HCT116 (cell line): ENCODE data around the gene CALD1. TPM values are rescaled to one million over a fixed set of nuclear protein-coding genes. Genes with fewer than 3 reads are reported as not detected.

ENCODE experiments used
- ATAC-seq: fragments of 200-7000 bp; cut with Tn5 transposase; 2 replicates; pipeline ENCODE4 v1.9.1; 2020; ENCODE audit warnings: mild to moderate bottlenecking, moderate library complexity
- BruUV-seq: library from RNA; stranded (reverse); fragments of 400-500 nt; replicated peaks from 2 replicates; lab custom pipeline; 2021; lab: Mats Ljungman, UMichigan
- CTCF ChIA-PET: fragments of 300-600 bp; sonication (Branson Sonifier 250); formaldehyde crosslinking; loops from one replicate; lab custom pipeline; 2021; ENCODE audit warnings: antibody characterized with exemption; lab: Charles Lee
- POLR2A ChIA-PET: fragments of 300-600, 350-600 bp; sonication (Branson Sonifier 250); formaldehyde crosslinking; loops from one replicate; lab custom pipeline; 2021; ENCODE audit warnings: antibody characterized with exemption; lab: Charles Lee
- RAD21 ChIA-PET, 2 experiments: fragments of 300-600 bp; sonication (Branson Sonifier 250); formaldehyde crosslinking; loops; one replicate each; lab custom pipeline; 2023; ENCODE audit warnings: low total read pairs in 2 of 2; ENCODE audit not compliant: uncharacterized antibody in 2 of 2, unreplicated experiment in 2 of 2, low non-redundant PET in 1 of 2; lab: Charles Lee
- DNase-seq: peaks from one replicate; pipeline ENCODE4 v3.0.0-alpha.2; 2010; ENCODE audit warnings: low read depth, low spot score
- H2AFZ ChIP-seq: fragments of 200-600 bp; shearing (Covaris generic), sonication (generic); 2 replicates; pipeline ENCODE4 v1.6.1; 2017; ENCODE audit warnings: low read depth, mixed run types, mixed read lengths, antibody characterized with exemption, low read length; ENCODE audit not compliant: poor library complexity, severe bottlenecking
- H3K27ac ChIP-seq: 2 replicates; pipeline ENCODE4 v1.5.1; 2012; ENCODE audit warnings: low read depth, low read length
- H3K27me3 ChIP-seq: fragments of 200-600 bp; sonication (generic); 2 replicates; pipeline ENCODE4 v1.6.1; 2016; ENCODE audit warnings: mixed run types, low read length, mixed read lengths; ENCODE audit not compliant: insufficient read depth
- H3K36me3 ChIP-seq, 2 experiments: fragments of 200-500 bp in 1 of 2; fragments of 200-600 bp in 1 of 2; sonication (Bioruptor generic) in 1 of 2; sonication (generic) in 1 of 2; 2 replicates each; pipeline versions ENCODE4 v1.5.1 to v1.6.1; 2014 to 2016; ENCODE audit warnings: low read length in 2 of 2, inconsistent platforms in 1 of 2, mixed read lengths in 1 of 2, mixed run types in 1 of 2; ENCODE audit not compliant: insufficient read depth in 2 of 2, control insufficient read depth in 1 of 2
- H3K4me1 ChIP-seq, 2 experiments: fragments of 200-600 bp in 1 of 2; sonication (generic) in 1 of 2; 2 replicates each; pipeline versions ENCODE4 v1.5.1 to v1.6.1; 2012 to 2017; ENCODE audit warnings: low read length in 2 of 2, inconsistent platforms in 1 of 2, mild to moderate bottlenecking in 1 of 2, mixed read lengths in 1 of 2, mixed run types in 1 of 2, moderate library complexity in 1 of 2; ENCODE audit not compliant: insufficient read depth in 2 of 2, control insufficient read depth in 1 of 2
- H3K4me2 ChIP-seq: fragments of 200-600 bp; sonication (generic); 2 replicates; pipeline ENCODE4 v1.6.1; 2017; ENCODE audit warnings: mixed run types, low read length, mixed read lengths
- H3K4me3 ChIP-seq, 2 experiments: fragments of 200-600 bp in 1 of 2; sonication (generic) in 1 of 2; replicated peaks in 1 of 2; 2 replicates each; pipeline ENCODE4 v1.5.1; 2011 to 2016; ENCODE audit warnings: low read length in 2 of 2, control low read depth in 1 of 2, low read depth in 1 of 2, mild to moderate bottlenecking in 1 of 2, mixed read lengths in 1 of 2, mixed run types in 1 of 2
- H3K79me2 ChIP-seq: fragments of 200-600 bp; sonication (generic); 2 replicates; pipeline ENCODE4 v1.6.1; 2017; ENCODE audit warnings: mild to moderate bottlenecking, mixed run types, low read length, moderate library complexity, mixed read lengths; ENCODE audit not compliant: insufficient read depth
- H3K9ac ChIP-seq: fragments of 200-600 bp; sonication (generic); 2 replicates; pipeline ENCODE4 v1.6.1; 2016; ENCODE audit warnings: low read length, mixed read lengths
- H3K9me2 ChIP-seq: fragments of 200-600 bp; sonication (generic), shearing (Covaris generic); 2 replicates; pipeline ENCODE4 v1.6.1; 2017; ENCODE audit warnings: mixed run types, mild to moderate bottlenecking, moderate library complexity; ENCODE audit not compliant: insufficient read depth
- H3K9me3 ChIP-seq, 2 experiments: fragments of 200-500 bp in 1 of 2; fragments of 200-600 bp in 1 of 2; sonication (Bioruptor generic) in 1 of 2; sonication (generic) in 1 of 2; 2 replicates each; pipeline ENCODE4 v1.6.1; 2014 to 2017; ENCODE audit warnings: low read length in 2 of 2, mixed read lengths in 2 of 2, inconsistent platforms in 1 of 2, low read depth in 1 of 2, mild to moderate bottlenecking in 1 of 2, mixed run types in 1 of 2, moderate library complexity in 1 of 2; ENCODE audit not compliant: control insufficient read depth in 1 of 2, insufficient read depth in 1 of 2
- H4K20me1 ChIP-seq: fragments of 200-600 bp; sonication (generic), shearing (Covaris generic); 2 replicates; pipeline ENCODE4 v1.6.1; 2017; ENCODE audit warnings: mixed run types, mild to moderate bottlenecking, moderate library complexity; ENCODE audit not compliant: insufficient read depth
- CEBPB ChIP-seq: IDR thresholded peaks from 2 replicates; pipeline ENCODE4 v1.6.1; 2012; ENCODE audit warnings: low read depth
- EZH2 ChIP-seq: fragments of 200-600 bp; sonication (generic); IDR thresholded peaks from 2 replicates; pipeline ENCODE4 v1.6.1; 2017; ENCODE audit warnings: antibody characterized with exemption, mixed run types
- FOSL1 ChIP-seq: IDR thresholded peaks from 2 replicates; pipeline ENCODE4 v1.6.1; 2012; ENCODE audit warnings: low read depth
- MAX ChIP-seq: IDR thresholded peaks from 2 replicates; pipeline ENCODE4 v1.6.1; 2012
- RAD21 ChIP-seq: IDR thresholded peaks from 2 replicates; pipeline ENCODE4 v1.6.1; 2012; ENCODE audit warnings: low read depth, mild to moderate bottlenecking
- SRF ChIP-seq: IDR thresholded peaks from 2 replicates; pipeline ENCODE4 v1.6.1; 2012; ENCODE audit warnings: low read depth
- TCF7L2 ChIP-seq: IDR thresholded peaks from 2 replicates; pipeline ENCODE4 v1.7.0; 2011; ENCODE audit warnings: borderline replicate concordance, inconsistent platforms; ENCODE audit not compliant: insufficient read depth, insufficient read length; ENCODE audit errors: extremely low read depth
- ZFX ChIP-seq: fragments of 450-650 bp; IDR thresholded peaks from 2 replicates; pipeline ENCODE4 v1.6.1; 2017
- ZNF274 ChIP-seq: fragments of 200-500 bp; sonication (Bioruptor generic); IDR thresholded peaks from 2 replicates; pipeline ENCODE4 v1.6.1; 2014; ENCODE audit warnings: mild to moderate bottlenecking, low read depth, low read length, inconsistent platforms
- intact Hi-C: fragments of 100-400 bp; cut with micrococcal nuclease; formaldehyde crosslinking; loops from 2 replicates; pipeline ENCODE4 v1.10.0; 2022
- total RNA-seq: library from RNA; stranded (reverse); gene quantifications from one replicate; pipeline ENCODE4 v1.2.1, GENCODE V29; 2021; ENCODE audit not compliant: unreplicated experiment
- TF ChIP-seq, protein P1 (sequence below): IDR thresholded peaks from 2 replicates; pipeline ENCODE4 v1.6.1; 2012
- TF ChIP-seq, protein P2 (sequence below): IDR thresholded peaks from 2 replicates; pipeline ENCODE4 v1.6.1; 2011; ENCODE audit warnings: mild to moderate bottlenecking, low read length, moderate library complexity; ENCODE audit not compliant: insufficient replicate concordance; ENCODE audit errors: extremely low read depth

CALD1 gene
- total RNA-seq, 1 experiment from 2014 or later, result 66.8 TPM

DNA sequence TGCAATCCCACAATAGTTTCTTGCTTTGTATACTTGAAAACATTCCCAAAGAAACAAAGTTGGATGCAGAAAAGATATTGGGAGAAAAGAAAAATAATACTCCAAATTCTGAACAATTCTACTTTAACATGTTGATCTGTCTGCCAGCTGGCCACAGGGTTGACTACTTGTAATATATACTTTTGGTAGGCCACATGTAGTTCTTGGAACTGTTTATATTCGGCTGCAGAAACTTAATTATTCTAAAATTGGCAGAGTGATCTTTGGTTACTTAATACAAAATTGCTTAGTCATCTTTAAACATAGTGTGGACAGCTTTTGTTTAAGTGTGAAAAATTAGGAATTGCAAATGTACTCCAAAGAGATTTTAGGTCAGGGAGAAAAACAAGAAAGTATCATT, 76.0 kb downstream of the CALD1 start:
- ChIA-PET POLR2A (no interaction called here), RAD21 (no interaction called here), CTCF (no interaction called here)
- Histone ChIP-seq H3K36me3 (no peaks in the 10 kb centered on the region), H3K4me2 (no peak overlapping the region), H4K20me1 (no peaks in the 10 kb centered on the region), H3K27me3 (no peaks in the 10 kb centered on the region), H3K27ac (no peak overlapping the region), H3K4me1 (peaks cover 0 to 6% of the 10 kb centered on the region in 2 experiments; a peak in 1 of 4 replicates), H2AFZ (no peak overlapping the region), H3K9me2 (no peaks in the 10 kb centered on the region), H3K4me3 (no peak overlapping the region), H3K9me3 (no peaks in the 10 kb centered on the region), H3K79me2 (no peaks in the 10 kb centered on the region), H3K9ac (no peak overlapping the region)
- TF ChIP-seq, protein P1, sequence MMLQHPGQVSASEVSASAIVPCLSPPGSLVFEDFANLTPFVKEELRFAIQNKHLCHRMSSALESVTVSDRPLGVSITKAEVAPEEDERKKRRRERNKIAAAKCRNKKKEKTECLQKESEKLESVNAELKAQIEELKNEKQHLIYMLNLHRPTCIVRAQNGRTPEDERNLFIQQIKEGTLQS, result no peak
- TF ChIP-seq ZNF274 (no peak), TCF7L2 (no peak), CEBPB (no peak), ZFX (no peak), RAD21 (no peak), SRF (no peak), EZH2 (no peak), FOSL1 (no peak), MAX (no peak)
- TF ChIP-seq, protein P2, sequence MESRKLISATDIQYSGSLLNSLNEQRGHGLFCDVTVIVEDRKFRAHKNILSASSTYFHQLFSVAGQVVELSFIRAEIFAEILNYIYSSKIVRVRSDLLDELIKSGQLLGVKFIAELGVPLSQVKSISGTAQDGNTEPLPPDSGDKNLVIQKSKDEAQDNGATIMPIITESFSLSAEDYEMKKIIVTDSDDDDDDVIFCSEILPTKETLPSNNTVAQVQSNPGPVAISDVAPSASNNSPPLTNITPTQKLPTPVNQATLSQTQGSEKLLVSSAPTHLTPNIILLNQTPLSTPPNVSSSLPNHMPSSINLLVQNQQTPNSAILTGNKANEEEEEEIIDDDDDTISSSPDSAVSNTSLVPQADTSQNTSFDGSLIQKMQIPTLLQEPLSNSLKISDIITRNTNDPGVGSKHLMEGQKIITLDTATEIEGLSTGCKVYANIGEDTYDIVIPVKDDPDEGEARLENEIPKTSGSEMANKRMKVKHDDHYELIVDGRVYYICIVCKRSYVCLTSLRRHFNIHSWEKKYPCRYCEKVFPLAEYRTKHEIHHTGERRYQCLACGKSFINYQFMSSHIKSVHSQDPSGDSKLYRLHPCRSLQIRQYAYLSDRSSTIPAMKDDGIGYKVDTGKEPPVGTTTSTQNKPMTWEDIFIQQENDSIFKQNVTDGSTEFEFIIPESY, result no peak
- no TSS peak for BruUV-seq
- intact Hi-C loops, result no loop called here
- ATAC-seq, result no peak
- no peak for DNase-seq
